HG02759 (cell line): ENCODE data around the gene TRIM8.

Experiments used
- ATAC-seq: cut with Tn5 transposase; IDR thresholded peaks from one replicate; pipeline ENCODE4 v1.9.1; 2021; ENCODE audit warnings: mild to moderate bottlenecking, moderate library complexity; ENCODE audit not compliant: unreplicated experiment

The TRIM8 gene, protein sequence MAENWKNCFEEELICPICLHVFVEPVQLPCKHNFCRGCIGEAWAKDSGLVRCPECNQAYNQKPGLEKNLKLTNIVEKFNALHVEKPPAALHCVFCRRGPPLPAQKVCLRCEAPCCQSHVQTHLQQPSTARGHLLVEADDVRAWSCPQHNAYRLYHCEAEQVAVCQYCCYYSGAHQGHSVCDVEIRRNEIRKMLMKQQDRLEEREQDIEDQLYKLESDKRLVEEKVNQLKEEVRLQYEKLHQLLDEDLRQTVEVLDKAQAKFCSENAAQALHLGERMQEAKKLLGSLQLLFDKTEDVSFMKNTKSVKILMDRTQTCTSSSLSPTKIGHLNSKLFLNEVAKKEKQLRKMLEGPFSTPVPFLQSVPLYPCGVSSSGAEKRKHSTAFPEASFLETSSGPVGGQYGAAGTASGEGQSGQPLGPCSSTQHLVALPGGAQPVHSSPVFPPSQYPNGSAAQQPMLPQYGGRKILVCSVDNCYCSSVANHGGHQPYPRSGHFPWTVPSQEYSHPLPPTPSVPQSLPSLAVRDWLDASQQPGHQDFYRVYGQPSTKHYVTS

DNA sequence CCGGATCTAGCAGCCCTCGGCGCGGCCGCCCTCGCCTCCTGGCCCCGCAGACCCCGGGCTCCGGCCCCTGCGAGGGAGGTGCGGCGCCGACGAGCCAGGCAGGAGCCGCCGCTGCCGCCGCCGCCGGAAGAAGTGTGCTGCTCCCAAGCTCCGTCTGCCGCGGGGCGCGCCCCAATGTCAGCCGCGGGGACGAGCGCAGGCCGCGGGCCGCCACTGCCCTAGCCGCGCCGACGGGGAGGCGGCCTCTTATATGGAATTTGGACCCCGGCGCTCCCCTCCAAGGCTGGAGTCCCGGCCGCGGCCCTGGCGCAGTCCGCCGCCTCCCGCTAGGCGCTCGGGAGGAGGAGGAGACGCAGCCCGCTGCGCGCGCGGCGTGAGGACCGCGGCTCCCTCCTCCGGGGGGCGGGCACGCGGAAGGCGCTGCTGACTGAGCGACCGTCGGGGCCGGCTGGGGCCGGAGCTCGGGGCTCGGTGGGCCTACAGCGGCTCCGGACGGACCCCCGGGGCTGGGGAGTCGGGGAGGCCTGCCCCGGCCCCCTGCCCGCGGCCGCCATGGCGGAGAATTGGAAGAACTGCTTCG, at the start of gene TRIM8:
TRIM8 (plus strand) TSS at position 414 of the 580 bp plus-strand sequence; CDS start at position 553, 139 bp downstream.
- ATAC-seq: no peak

DNA sequence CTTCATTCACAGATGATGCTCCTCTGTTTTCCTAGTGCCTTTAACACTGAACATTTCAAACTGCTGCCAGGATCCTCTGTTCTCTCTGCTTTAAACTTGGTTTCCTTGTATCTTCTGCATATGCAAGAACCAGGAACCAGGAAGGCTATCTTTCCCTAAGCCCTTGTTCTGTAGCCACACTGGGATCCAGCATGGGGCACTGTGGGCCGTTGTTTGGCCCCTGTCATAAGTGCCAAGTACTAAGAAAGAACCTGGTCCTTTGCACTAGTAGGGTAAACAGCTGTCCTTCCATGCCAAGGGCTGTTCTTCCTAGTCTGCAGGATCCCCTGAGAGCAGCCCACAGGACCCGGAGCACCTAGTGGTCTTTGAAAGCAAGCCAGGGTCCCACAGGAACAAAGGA, 49.0 kb upstream of the TRIM8 start:
- no peak for ATAC-seq

DNA sequence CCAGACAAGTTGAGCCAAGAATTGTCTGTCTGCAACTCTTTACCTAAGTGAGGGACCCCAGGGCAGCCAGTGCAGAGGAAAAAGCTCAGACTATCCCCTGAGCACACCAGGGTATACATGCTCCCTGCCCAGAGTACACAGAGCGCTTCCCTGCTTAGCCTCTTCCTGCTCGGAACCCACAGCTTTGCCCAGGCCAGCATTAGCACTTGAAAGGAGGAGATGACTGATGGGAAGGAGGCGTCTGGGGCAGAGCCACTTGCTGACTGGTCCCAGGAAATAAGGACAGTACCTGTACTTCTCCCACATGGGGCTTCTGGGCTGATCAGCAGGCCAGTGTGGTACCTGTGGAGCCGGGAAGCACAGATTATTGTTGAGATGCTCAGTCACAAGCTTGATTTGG, 48.4 kb upstream of the TRIM8 start:
- ATAC-seq: no peak

DNA sequence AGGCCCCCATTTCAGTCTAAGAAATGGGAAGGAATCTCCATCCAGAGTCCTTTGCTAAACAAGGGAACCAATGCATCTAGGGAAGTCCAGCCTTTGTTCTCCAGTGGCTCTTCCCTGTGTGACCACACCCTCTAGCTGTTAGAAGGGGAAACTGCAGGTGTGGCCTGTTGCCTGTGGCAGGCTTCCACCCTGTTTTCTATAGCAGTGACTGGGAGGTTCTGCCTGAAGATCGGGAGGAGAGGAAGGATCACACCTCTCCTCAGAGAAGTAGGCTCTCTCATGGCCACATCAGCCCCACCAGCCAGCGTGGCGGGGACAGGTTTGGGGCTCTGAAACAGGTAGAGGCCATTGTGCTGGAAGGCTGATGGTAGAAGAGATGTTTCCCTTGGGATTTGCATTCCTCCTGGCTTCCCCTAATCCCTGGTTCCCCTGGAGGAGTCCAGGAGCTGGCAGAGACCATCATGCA, 47.7 kb upstream of the TRIM8 start:
- no peak for ATAC-seq

DNA sequence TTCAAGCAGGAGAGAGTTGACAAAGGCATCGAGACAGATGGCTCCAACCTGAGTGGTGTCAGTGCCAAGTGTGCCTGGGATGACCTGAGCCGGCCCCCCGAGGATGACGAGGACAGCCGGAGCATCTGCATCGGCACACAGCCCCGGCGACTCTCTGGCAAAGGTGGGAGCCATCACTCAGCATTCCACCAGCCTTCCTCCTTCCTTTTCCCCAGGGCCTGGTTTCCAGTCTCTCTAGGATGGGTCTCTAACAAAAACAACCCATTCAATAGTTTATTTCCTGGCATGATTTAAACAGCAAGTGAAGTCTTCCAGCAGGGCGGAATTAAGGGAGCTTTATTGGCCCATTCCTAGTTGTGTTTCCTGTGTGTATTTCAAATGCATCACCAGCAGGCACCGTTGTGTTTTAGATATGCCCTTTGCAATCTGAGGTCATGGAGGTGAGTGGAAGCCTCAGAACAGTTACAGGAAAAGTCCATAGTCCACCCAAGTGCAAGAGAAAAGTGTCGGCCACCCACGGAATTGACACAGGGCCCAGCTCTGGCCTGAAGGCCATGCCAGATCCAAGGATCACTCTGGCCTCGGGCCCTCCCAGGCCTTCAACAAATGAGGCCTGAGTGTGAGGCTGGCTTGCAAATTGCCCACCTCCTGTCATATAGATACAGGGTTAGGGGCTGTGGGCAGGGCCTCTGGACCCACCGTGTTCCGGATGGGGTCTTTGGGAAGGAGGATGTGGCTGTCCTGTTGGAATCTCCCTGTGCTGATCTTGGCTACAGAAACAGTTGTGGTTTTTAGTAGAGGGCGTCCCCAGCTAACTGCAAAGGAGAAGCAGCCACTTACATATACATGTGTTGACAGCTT, 46.9 kb upstream of the TRIM8 start:
- no peak for ATAC-seq

DNA sequence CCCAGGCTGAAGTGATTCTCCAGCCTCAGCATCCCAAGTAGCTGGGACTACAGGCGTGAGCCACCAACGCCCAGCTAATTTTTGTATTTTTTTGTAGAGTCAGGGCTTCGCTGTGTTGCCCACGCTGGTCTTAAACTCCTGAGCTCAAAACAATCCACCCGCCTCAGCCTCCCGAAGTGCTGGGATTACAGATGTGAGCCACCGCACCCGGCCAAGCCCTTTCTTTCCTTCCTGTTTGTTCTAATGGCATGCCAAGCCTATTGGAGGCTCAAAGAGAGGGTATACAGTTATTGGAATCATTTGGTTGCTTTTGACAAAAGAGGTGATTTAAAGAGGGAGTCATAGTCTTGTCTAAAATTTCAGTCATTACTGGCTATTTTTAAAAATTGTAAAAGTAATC, 46.0 kb upstream of the TRIM8 start:
- no peak for ATAC-seq

DNA sequence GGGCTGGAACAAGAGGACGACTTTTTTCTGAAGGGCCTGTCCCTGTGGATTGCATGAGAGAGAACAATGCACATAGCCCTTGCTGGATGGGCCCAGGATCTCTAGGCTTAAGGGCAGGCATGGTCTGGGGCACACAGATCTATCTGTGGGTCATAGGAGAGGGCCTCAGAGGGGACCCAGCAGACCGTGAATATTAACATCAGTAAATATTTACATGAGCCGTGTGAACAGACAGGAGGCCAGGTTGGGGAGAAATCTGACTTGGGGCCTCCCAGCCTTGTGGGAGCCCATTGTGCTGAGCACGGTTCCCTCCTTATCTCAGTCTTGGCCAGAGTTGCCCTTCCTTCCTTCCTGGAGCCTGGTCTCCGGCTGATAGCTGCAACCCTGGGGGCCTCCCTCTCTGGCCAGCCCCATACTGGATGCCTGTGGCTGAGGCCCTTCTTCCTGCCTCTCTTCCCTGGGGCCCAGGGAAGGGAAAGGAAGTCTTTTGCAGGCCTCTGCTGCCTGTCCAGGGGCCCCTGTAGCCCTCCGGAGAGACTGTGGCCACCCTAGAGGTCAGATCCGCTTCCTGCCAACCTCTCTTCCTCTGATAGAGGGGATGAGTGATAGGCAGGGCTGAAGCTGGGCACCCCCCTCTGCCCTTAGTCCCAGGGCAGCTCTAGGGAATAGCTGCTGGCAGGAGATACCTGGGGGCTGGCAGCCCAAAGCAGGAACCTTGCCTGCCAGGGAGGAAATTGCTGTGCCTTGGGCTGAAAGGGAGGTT, 44.5 kb upstream of the TRIM8 start:
- no peak for ATAC-seq

DNA sequence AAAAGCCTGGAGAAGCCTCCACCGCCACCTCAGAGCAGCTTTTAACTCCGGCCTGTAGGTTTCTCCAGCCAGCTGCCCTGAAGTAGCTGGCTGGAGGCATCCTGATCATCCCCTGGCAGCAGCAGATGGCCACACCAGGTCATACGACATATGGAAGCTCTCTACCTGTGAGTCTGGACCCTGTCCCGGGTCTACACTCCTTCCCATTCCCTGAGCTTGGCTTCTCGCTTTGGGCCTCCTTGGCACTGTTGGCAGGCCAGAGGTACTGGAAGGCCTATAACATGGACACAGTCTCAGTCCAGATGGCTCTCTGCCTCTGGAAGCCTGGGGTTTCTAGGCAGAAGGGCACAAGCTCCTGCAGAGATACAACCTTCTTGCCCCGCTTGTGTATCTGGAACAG, 43.5 kb upstream of the TRIM8 start:
- ATAC-seq: no peak

DNA sequence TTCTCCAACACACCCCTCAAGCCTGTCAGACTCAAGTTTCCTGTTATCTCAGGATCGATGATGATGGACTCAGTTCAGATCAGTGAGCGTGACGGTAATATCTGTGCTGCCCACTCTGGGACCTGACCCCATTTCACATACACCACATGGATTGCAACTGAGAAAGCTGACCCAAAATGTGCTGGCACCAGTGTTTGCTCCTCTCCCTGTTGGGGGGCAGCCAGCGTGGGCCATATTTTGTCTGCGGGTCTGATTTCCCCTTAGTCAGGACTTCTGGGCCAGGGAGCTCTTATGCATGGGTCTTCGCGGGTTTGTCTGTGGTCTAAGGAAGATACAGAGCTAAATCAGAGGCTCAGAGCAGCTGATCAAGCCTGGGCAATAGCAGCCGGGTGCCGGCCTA, 42.6 kb upstream of the TRIM8 start:
- no peak for ATAC-seq

DNA sequence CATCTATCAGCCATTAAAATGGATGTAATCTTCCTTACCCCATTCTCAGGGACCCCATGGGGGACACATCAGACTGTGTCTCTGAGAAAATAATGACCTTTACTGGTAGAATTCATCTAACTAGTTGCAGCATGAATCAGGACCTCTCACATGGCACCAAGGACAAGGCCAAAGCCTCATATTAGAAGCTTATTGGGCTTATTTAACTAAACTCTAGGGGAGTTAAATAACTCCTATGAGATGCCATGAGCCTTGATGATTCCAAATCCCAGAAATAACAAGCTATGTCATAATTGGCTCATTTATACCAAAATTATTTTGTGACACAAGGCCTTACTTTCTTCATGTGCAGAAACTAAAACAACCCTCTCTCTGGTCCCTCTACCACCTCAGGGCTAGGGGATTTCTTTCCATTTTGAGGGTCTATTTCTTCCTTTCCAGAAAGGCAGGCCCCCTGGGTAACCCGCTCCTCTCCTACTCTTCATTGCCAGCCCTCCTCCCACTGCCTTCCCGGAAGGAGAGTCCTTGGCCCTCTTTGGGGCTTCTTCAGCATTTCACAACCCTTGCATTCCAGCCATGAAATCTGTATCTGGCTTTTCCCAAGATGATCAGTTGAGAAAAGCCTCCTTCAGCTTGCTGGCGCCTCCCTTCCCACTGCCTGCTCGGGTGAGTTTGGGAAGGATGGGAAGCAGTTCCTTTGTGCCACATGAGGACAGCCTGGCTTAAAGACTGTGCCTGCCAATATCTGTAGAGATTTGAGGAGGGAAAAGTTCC, 41.8 kb upstream of the TRIM8 start:
- ATAC-seq: no peak

DNA sequence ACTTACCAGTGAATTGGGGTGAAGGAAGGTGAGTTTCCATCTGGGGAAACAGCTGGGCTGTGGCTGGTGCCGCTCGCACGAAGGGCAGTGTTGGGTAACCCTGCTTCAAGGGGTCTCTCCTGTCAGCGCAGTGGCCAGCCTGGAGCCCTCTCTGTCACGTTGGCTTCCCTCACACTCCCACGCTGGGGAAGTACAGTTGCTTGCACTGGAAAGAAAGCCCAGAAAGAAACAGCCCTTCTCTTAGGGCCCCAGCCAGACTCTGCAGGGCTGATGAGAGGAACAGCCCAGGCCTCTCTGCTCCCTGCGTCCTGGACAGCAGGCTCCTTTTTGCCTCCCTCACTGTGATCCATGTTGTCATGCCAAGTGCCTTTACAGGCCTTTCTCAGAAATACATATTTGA, 40.3 kb upstream of the TRIM8 start:
- no peak for ATAC-seq

DNA sequence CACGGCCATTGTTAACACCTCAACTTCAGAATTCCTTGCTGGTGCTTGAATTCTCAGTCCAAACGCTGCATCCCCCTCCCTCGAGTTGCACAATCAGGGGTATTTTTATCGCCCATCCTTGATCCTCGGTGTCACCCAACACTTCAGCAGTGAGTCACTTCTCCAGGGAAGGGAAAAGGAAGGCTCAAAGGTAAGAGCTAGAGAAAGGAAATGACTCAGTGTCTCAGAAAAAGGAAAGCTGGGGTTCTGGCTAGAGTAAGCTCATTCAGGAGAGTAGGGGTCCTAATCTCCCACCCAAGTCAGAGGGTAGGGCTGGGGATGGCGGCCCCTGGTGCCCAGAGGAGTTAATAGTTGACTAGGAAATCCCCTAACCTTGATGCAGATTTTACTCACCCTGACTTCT, 39.8 kb upstream of the TRIM8 start:
- ATAC-seq: no peak

DNA sequence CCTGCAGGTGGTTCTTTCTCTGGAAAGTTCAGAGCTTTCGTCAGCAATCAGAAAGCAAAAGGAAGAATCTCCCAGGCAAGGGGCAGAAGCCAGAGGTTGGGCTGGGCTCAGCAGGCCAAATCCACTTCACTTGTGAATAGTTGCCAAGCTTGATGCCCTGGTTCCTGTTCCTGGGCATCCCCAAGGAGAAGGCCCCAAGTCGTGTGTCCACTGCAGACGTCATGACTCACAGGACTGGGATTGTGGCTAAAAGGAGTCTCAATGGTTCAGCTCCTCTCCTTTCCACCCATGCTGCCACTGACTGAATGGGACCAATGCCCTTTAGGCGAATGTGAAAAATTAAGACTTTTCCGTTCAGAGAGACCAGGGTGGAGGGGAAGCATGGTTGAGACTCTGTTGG, 38.6 kb upstream of the TRIM8 start:
- ATAC-seq: no peak

DNA sequence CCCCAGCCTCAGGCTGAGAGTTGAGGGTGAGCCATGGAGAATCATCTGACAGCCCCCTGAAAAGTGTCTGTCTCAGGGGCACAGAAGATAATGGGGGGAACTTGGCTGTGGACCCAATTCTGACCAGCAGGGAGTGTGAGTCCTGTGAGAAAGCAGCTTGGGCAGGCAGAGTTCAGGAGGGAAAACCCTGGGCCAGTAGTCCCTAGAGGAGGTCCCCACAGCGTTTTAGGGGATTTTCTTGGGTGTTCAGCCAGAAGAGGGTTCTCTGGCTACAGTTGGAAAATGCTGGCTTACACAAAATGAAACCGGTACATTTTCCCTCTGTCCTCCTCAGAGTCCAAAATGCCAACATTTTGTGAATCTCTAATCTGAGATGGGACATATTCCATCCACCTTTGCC, 35.8 kb upstream of the TRIM8 start:
- peak; percentile 47 for ATAC-seq

DNA sequence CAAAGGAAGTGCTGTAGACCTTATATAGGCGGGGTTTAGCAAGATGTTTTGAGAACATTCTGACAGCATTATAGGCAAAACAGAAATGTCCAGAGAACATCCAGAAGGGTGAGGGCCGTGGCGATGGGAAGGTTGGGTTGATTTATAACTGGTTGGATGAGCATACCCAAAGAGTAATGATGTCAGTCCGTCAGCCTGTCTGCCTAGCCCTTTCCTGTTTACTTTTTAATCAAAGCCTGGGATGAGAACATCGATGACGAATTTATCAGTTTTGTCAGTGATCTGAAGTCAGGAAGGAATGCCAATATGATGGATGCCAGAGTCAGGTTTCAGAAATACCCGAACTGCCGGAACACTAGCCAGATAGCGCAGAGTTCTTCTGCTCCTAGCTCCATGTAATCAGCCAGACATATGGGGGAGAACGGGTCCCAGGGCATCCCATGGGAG, 33.8 kb upstream of the TRIM8 start:
- ATAC-seq: no peak

DNA sequence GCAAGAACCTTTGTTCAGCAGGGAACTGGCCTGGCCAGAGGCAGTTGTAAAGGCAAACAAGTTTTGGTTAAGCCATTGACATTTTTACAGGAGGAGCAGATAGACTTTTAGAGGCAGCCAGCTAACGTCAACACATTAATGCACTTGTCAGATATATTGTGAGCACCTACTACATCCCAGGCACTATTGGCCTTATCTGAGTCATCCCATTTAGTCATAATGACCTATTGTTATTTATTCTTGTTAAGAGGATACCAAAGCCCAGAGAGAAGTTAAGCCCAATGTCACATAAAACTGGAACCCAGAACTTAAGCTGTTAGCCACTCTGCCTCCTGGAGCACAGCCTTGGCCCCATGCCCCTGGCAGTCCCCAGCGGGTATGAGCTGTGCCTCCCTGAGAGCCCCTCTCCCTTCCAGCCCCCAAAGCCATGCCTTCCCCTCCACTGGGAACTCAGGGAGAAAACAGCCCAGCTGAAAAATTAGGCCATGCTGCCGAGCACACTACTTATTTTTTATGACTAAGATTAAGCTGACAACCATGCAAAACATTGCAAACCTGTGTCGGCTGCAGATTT, 32.7 kb upstream of the TRIM8 start:
- no peak for ATAC-seq

DNA sequence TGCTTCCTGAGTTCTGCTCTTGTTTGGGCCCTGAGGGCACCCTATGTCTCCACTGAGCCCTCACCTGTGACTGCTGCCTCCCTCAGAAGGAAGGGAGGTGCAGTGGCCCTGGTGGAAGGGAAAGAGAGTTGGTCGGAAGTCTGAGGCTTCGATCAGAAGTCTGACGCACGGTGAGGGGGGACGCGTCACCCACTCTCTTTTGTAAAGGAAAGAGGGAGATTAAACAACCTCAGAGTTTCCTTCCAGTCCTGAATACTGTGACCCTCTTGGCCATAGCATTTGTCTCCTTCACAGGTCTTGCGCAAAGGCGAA, 31.4 kb upstream of the TRIM8 start:
- ATAC-seq: no peak

DNA sequence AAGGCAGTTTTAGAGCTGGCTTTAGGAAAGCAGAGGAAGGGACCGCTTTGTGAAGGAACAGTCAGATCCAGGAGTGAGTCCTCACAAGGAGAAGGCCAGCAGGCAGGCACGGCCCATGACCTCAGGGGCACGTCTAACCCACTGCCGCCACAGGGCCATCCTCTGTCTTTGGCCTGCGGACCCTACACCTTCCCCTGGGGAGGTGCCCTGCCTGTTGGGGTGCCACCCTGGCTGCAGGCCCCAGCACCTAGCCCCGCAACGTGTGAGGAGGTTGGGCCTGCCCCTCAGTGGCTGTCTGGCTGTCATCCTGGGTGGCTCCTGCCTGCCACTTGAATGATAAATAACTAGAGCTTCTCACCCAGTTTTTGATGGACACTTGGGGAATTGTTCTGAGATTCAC, 31.0 kb upstream of the TRIM8 start:
- no peak for ATAC-seq

DNA sequence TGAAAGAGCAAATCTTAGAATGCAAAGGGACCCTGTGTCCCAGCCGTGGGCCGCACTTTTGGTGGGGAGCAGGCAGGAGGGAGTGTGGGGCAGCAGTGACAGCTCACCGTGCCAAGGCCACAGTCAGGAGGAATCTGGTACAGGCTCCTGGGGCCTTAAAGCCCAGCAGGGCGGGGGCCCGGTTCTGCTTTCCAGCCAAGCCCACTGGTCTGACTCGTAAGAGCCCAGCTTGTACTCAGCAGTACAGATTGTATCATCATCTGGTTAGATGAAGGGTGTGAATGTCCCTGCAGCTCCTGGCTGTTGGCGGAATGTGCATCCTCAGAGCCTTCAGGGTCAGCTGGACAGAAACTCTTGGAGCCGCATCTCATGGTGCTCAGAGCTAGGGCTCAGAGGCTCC, 30.5 kb upstream of the TRIM8 start:
- ATAC-seq: no peak

DNA sequence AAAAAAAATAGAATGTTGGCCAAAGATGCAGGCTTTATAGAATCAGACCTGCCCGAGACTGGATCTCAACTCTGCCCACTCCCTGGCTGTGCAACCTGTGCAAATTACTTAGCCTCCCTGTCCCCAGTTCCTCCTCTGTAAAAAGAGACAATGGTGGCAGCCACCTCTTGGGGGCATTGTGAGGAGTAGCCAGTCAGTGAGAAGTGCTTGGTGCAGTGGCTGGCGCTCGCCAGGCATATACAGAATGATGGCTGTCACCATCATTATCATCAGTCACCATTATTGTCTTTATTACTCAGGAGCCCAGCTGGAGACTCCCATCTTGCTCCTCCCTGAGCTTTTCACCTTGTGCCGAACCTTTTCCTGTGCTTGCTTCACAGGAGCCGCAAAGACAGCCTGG, 29.4 kb upstream of the TRIM8 start:
- no peak for ATAC-seq
